GM12878 (cell line): ENCODE data around the gene PTK7. TPM values are rescaled to one million over a fixed set of nuclear protein-coding genes. Genes with fewer than 3 reads are reported as not detected.

Experiments used
- BACH1 ChIP-seq: fragments of 450-650 bp; IDR thresholded peaks from 2 replicates; pipeline ENCODE4 v1.6.1; 2017; ENCODE audit warnings: mild to moderate bottlenecking, borderline replicate concordance
- CBFB ChIP-seq: IDR thresholded peaks from 2 replicates; pipeline ENCODE4 v1.6.1; 2016; ENCODE audit warnings: antibody characterized with exemption, low read depth
- CHD1 ChIP-seq: IDR thresholded peaks from 2 replicates; pipeline ENCODE4 v1.6.1; 2012; ENCODE audit warnings: low read depth, low read length, improper control_type of control experiment
- HDGF ChIP-seq: fragments of 450-650 bp; IDR thresholded peaks from 2 replicates; pipeline ENCODE4 v1.6.1; 2016; ENCODE audit warnings: antibody characterized with exemption
- JUND ChIP-seq: IDR thresholded peaks from 2 replicates; pipeline ENCODE4 v1.6.1; 2012; ENCODE audit warnings: low read depth, mild to moderate bottlenecking, low read length, improper control_type of control experiment, moderate library complexity
- KDM1A ChIP-seq: fragments of 200-600 bp; sonication (generic); IDR thresholded peaks from 2 replicates; pipeline ENCODE4 v1.6.1; 2016; ENCODE audit warnings: borderline replicate concordance
- MEF2B ChIP-seq: fragments of 450-650 bp; IDR thresholded peaks from 2 replicates; pipeline ENCODE4 v1.6.1; 2018; ENCODE audit warnings: mild to moderate bottlenecking, moderate library complexity; ENCODE audit not compliant: partially characterized antibody, poor library complexity, severe bottlenecking
- MXI1 ChIP-seq: fragments of 150-350 bp; IDR thresholded peaks from 2 replicates; pipeline ENCODE4 v1.6.1; 2011; ENCODE audit warnings: low read depth, mild to moderate bottlenecking, inconsistent platforms, low read length, improper control_type of control experiment
- NR2C2 ChIP-seq: IDR thresholded peaks from 2 replicates; pipeline ENCODE4 v1.6.1; 2011; ENCODE audit warnings: borderline replicate concordance, low read depth; ENCODE audit not compliant: control insufficient read depth, insufficient read length
- PAX8 ChIP-seq: fragments of 450-650 bp; IDR thresholded peaks from 2 replicates; pipeline ENCODE4 v1.6.1; 2017; ENCODE audit warnings: mild to moderate bottlenecking, moderate library complexity
- SMC3 ChIP-seq: IDR thresholded peaks from 2 replicates; pipeline ENCODE4 v1.6.1; 2011; ENCODE audit warnings: low read length, improper control_type of control experiment, borderline replicate concordance
- TBL1XR1 ChIP-seq: IDR thresholded peaks from 2 replicates; pipeline ENCODE4 v1.6.1; 2012; ENCODE audit warnings: low read depth, low read length, improper control_type of control experiment
- ZNF24 ChIP-seq: fragments of 450-650 bp; IDR thresholded peaks from 2 replicates; pipeline ENCODE4 v1.6.1; 2017; ENCODE audit warnings: antibody characterized with exemption, mild to moderate bottlenecking
- ZNF384 ChIP-seq: IDR thresholded peaks from 2 replicates; pipeline ENCODE4 v1.6.1; 2012; ENCODE audit warnings: low read depth, mild to moderate bottlenecking, low read length, improper control_type of control experiment, borderline replicate concordance
- polyA plus RNA-seq, 11 experiments: library from polyadenylated mRNA; depleted of rRNA in 4 of 11; unstranded in 6 of 11; stranded (reverse) in 5 of 11; fragments of >200 nt; fragmentation: Nextera tagmentation in 4 of 11; fragmentation: Illumina TruSeq in 1 of 11; extraction: Ambion mirVana in 4 of 11; extraction: Trizol in 1 of 11; gene quantifications; 1 replicate in 1 of 11; 2 replicates in 10 of 11; pipeline versions ENCODE4 v1.2.1 to v1.2.3, GENCODE V29; 2011 to 2016; ENCODE audit warnings: inconsistent platforms in 2 of 11, missing spikeins in 2 of 11, low read depth in 1 of 11
- total RNA-seq, 4 experiments: library from RNA; depleted of rRNA in 3 of 4; stranded (reverse); fragments of >200 nt in 3 of 4; fragmentation: Illumina TruSeq in 1 of 4; extraction: Trizol in 1 of 4; gene quantifications; 2 replicates each; pipeline versions ENCODE4 v1.2.1 to v1.2.3, GENCODE V29; 2013 to 2021
- TF ChIP-seq, protein P1 (sequence below): fragments of 450-650 bp; IDR thresholded peaks from 2 replicates; pipeline ENCODE4 v1.6.1; 2016; ENCODE audit warnings: mild to moderate bottlenecking
- TF ChIP-seq, protein P2 (sequence below), 3 experiments: IDR thresholded peaks in 2 of 3; conservative IDR thresholded peaks in 1 of 3; 2 replicates each; pipeline ENCODE4 v1.5.1; 2011; ENCODE audit warnings: low read depth in 3 of 3, low read length in 3 of 3, mild to moderate bottlenecking in 3 of 3, control low read depth in 2 of 3, moderate library complexity in 2 of 3, inconsistent platforms in 1 of 3, mixed read lengths in 1 of 3; ENCODE audit not compliant: control insufficient read depth in 2 of 3, insufficient read depth in 1 of 3; ENCODE audit errors: extremely low read depth in 1 of 3
- TF ChIP-seq, protein P3 (sequence below): IDR thresholded peaks from 2 replicates; pipeline ENCODE4 v1.6.1; 2011; ENCODE audit warnings: low read depth, low read length, improper control_type of control experiment, borderline replicate concordance

Gene PTK7
- total and polyA plus RNA-seq, 10 of the 15 experiments (the other 5 are each of a cell fraction or from before 2014, with no cell fraction given), result 0.18 to 14.4 (median 3.3) TPM; not detected in 1

DNA sequence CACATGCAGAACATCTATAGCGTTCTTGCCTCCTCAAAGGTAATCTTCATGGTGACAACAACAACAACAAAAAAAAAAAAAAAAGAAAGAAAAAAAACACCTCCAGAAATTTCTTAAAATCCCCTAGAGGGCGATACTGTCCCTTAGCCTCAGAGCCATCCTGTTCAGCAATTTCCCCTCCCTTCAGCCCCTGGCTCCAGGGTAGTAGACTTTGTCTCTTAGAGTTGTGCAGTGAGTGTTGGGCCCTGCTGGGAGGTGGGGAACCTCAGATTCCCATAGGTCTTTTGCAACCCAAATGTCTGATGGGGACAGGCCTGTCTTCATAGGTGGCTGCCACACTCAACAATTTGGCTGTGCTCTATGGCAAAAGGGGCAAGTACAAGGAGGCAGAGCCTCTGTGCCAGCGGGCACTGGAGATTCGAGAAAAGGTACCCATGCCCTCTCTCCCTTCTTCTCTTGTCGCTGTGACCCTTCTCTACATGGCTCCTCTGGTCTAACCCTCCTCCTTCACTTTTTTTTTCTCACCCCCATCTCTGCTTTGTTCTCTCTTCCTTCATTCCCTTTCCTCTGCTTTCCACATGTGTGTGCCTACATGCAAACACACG, 6.0 kb upstream of the PTK7 start (continued):
- TF ChIP-seq, protein P1, sequence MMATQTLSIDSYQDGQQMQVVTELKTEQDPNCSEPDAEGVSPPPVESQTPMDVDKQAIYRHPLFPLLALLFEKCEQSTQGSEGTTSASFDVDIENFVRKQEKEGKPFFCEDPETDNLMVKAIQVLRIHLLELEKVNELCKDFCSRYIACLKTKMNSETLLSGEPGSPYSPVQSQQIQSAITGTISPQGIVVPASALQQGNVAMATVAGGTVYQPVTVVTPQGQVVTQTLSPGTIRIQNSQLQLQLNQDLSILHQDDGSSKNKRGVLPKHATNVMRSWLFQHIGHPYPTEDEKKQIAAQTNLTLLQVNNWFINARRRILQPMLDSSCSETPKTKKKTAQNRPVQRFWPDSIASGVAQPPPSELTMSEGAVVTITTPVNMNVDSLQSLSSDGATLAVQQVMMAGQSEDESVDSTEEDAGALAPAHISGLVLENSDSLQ, result no peak
- TF ChIP-seq CBFB, result no peak
- TF ChIP-seq BACH1, result no peak
- TF ChIP-seq, protein P2, sequence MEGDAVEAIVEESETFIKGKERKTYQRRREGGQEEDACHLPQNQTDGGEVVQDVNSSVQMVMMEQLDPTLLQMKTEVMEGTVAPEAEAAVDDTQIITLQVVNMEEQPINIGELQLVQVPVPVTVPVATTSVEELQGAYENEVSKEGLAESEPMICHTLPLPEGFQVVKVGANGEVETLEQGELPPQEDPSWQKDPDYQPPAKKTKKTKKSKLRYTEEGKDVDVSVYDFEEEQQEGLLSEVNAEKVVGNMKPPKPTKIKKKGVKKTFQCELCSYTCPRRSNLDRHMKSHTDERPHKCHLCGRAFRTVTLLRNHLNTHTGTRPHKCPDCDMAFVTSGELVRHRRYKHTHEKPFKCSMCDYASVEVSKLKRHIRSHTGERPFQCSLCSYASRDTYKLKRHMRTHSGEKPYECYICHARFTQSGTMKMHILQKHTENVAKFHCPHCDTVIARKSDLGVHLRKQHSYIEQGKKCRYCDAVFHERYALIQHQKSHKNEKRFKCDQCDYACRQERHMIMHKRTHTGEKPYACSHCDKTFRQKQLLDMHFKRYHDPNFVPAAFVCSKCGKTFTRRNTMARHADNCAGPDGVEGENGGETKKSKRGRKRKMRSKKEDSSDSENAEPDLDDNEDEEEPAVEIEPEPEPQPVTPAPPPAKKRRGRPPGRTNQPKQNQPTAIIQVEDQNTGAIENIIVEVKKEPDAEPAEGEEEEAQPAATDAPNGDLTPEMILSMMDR (IDR thresholded peaks at IDR 0.05 in 2 of 3, conservative IDR thresholded peaks at IDR 0.05 in 1 of 3; ENCODE audit: control insufficient read depth in 2 of 3, extremely low read depth in 1 of 3, insufficient read depth in 1 of 3, low read depth in 3 of 3, low read length in 3 of 3), result peak; percentile 37 to 61 (median 56); a peak in 5 of 6 replicates
- TF ChIP-seq, protein P3, sequence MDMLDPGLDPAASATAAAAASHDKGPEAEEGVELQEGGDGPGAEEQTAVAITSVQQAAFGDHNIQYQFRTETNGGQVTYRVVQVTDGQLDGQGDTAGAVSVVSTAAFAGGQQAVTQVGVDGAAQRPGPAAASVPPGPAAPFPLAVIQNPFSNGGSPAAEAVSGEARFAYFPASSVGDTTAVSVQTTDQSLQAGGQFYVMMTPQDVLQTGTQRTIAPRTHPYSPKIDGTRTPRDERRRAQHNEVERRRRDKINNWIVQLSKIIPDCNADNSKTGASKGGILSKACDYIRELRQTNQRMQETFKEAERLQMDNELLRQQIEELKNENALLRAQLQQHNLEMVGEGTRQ, result no peak
- TF ChIP-seq MXI1, result no peak
- TF ChIP-seq ZNF24, result no peak
- no peak for TF ChIP-seq NR2C2
- no peak for TF ChIP-seq JUND
- TF ChIP-seq KDM1A, result no peak
- TF ChIP-seq HDGF, result 0 out of 2 replicates have a peak, but pooled peaks have one; percentile 36
- TF ChIP-seq TBL1XR1, result no peak
- peak; percentile 98 for TF ChIP-seq ZNF384
- TF ChIP-seq SMC3, result peak; percentile 71; the same call in 1 of the 2 replicates
- TF ChIP-seq MEF2B, result no peak
- TF ChIP-seq CHD1, result no peak
- no peak for TF ChIP-seq PAX8
